Activated CD8-positive, alpha-beta memory T cell treated with anti-CD3 and anti-CD28 coated beads, Interleukin-2, amount 50 U/mL, for 4 hours (primary cell): ENCODE data around the gene PAPPA2.
"Not testable (repeated sequence)": the region's sequence is repeated elsewhere in the genome, so short reads cannot be mapped to it uniquely, and the experiment has no call there.

Experiments
- DNase-seq: peaks from one replicate; pipeline ENCODE4 v3.0.0-alpha.2; 2020

PAPPA2 gene

GRCh38 chr1:176694713-176695112, 231.7 kb downstream of the PAPPA2 start:
- DNase-seq: no peak

- DNase-seq: no peak
These were observed 233.1 kb downstream of the PAPPA2 start for GRCh38 chr1:176696109-176696508.

- no peak for DNase-seq
These were observed 233.7 kb downstream of the PAPPA2 start for GRCh38 chr1:176696689-176697088.

- no peak for DNase-seq
These were observed 236.8 kb downstream of the PAPPA2 start for GRCh38 chr1:176699821-176700220.

- no peak for DNase-seq
These were observed 238.3 kb downstream of the PAPPA2 start for GRCh38 chr1:176701151-176701866.

GRCh38 chr1:176702901-176703300, 239.9 kb downstream of the PAPPA2 start:
- DNase-seq: no peak

GRCh38 chr1:176705585-176705984, 242.6 kb downstream of the PAPPA2 start:
- DNase-seq: no peak

GRCh38 chr1:176717066-176717750, 254.2 kb downstream of the PAPPA2 start:
- no peak for DNase-seq

GRCh38 chr1:176719447-176719846, 256.5 kb downstream of the PAPPA2 start:
- no peak for DNase-seq

- DNase-seq: no peak
These were observed 257.9 kb downstream of the PAPPA2 start for GRCh38 chr1:176720838-176721237.

- no peak for DNase-seq
These were observed 270.7 kb downstream of the PAPPA2 start for GRCh38 chr1:176733661-176734060.

GRCh38 chr1:176735201-176735600, 272.2 kb downstream of the PAPPA2 start:
- DNase-seq: no peak

GRCh38 chr1:176736015-176736414, 273.0 kb downstream of the PAPPA2 start:
- DNase-seq: no peak

- DNase-seq: no peak
These were observed 278.2 kb downstream of the PAPPA2 start for GRCh38 chr1:176741181-176741580.

GRCh38 chr1:176742322-176742721, 279.3 kb downstream of the PAPPA2 start:
- DNase-seq: no peak

- no peak for DNase-seq
These were observed 281.2 kb downstream of the PAPPA2 start for GRCh38 chr1:176744142-176744541.

- no peak for DNase-seq
These were observed 283.0 kb downstream of the PAPPA2 start for GRCh38 chr1:176745945-176746344.

- no peak for DNase-seq
These were observed 289.5 kb downstream of the PAPPA2 start for GRCh38 chr1:176752505-176752904.

GRCh38 chr1:176754676-176755075, 291.7 kb downstream of the PAPPA2 start:
- DNase-seq: no peak

GRCh38 chr1:176756817-176757216, 293.8 kb downstream of the PAPPA2 start:
- not testable (repeated sequence) for DNase-seq

- DNase-seq: no peak
These were observed 302.6 kb downstream of the PAPPA2 start for GRCh38 chr1:176765608-176766007.

GRCh38 chr1:176766779-176767178, 303.8 kb downstream of the PAPPA2 start:
- DNase-seq: no peak

GRCh38 chr1:176767714-176768136, 304.8 kb downstream of the PAPPA2 start:
- DNase-seq: no peak

- no peak for DNase-seq
These were observed 305.6 kb downstream of the PAPPA2 start for GRCh38 chr1:176768532-176768931.

GRCh38 chr1:176770066-176770465, 307.1 kb downstream of the PAPPA2 start:
- DNase-seq: no peak
